ENCODE results near the gene PRB4. TPM values are rescaled to one million over a fixed set of nuclear protein-coding genes. Genes with fewer than 3 reads are reported as not detected.

Gene PRB4
- total RNA-seq, 1 donor from 2014 or later = not detected

GRCh38 chr12:11321980-11322379 is 11.7 kb upstream of the PRB4 start:
- no peaks in the 10 kb centered on the region for H3K27me3 ChIP-seq (ENCODE audit: control insufficient read depth, insufficient read depth, low read length)
- no peak overlapping the region for H3K4me3 ChIP-seq (ENCODE audit: low read depth, low read length)
- TF ChIP-seq CTCF (IDR thresholded peaks at IDR 0.05; ENCODE audit: insufficient read depth, low read length, poor library complexity, severe bottlenecking) = no peak
- no peak for DNase-seq (ENCODE audit: low read depth)
- no peaks in the 10 kb centered on the region for H3K36me3 ChIP-seq (ENCODE audit: control insufficient read depth, insufficient read depth, low read length)

- TF ChIP-seq CTCF (IDR thresholded peaks at IDR 0.05; ENCODE audit: insufficient read depth, low read length, poor library complexity, severe bottlenecking) = no peak
- Histone ChIP-seq H3K27me3 (ENCODE audit: control insufficient read depth, insufficient read depth, low read length) (no peaks in the 10 kb centered on the region), H3K36me3 (ENCODE audit: control insufficient read depth, insufficient read depth, low read length) (no peaks in the 10 kb centered on the region), H3K4me3 (ENCODE audit: low read depth, low read length) (no peak overlapping the region)
- DNase-seq (ENCODE audit: low read depth) = no peak
Observed at GRCh38 chr12:11307143-11307542, 3.1 kb downstream of the PRB4 start.

DNA sequence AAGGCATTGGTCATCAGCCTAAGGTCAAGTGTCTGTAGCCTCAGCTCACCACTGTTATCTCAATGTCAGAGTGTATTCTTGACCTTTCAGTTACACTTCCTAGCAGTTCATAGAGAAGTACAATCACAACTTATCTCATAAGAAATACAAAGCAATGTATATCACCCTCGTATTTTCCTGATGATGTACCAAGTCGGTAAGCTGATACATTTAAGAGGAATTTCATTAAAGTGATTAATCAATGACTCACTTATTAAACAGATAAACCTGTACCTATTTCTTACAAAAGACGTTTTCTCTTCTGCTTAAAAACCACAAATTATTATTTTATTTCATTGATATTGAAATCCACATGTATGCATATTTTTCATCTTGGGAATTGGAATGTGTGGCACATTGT is 36.8 kb downstream of the PRB4 start:
- no peak for DNase-seq (ENCODE audit: low read depth)
- TF ChIP-seq CTCF (IDR thresholded peaks at IDR 0.05; ENCODE audit: insufficient read depth, low read length, poor library complexity, severe bottlenecking) = no peak
- H3K36me3 ChIP-seq (ENCODE audit: control insufficient read depth, insufficient read depth, low read length) = no peaks in the 10 kb centered on the region
- H3K4me3 ChIP-seq (ENCODE audit: low read depth, low read length) = no peak overlapping the region
- no peaks in the 10 kb centered on the region for H3K27me3 ChIP-seq (ENCODE audit: control insufficient read depth, insufficient read depth, low read length)

DNA sequence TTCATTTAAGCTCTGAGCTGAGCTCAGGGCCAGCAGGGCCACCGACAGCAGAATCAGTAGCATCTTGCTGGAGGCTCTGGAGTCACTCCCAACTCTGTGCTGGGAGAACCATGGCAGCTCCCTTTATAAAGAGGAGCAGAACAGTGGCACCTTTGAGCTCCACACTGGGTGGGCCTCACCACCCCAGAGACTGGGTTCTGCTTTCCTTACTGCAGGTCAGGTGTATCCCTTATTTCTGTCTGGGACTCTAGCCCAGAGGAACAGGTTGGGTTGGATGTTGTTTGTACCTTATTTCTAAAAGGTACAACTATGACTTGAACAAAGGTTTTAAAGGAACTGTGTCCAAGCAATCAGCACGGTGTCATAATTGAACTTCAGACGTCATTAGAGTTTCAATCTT is 40.6 kb downstream of the PRB4 start, which contains the start of gene PRB3:
Gene PRB3 (minus strand): TSS at position 101 of the 400 bp plus-strand sequence. CDS start 38 bp downstream, at position 63.
- no peak within 1 kb of the TSS for H3K4me3 ChIP-seq (ENCODE audit: low read depth, low read length)
- TF ChIP-seq CTCF (IDR thresholded peaks at IDR 0.05; ENCODE audit: insufficient read depth, low read length, poor library complexity, severe bottlenecking) = no peak
- H3K27me3 ChIP-seq (ENCODE audit: control insufficient read depth, insufficient read depth, low read length) = no peaks in the 10 kb centered on the region

GRCh38 chr12:11264501-11264900 is 45.7 kb downstream of the PRB4 start:
- no peak for DNase-seq (ENCODE audit: low read depth)
- no peak for TF ChIP-seq CTCF (IDR thresholded peaks at IDR 0.05; ENCODE audit: insufficient read depth, low read length, poor library complexity, severe bottlenecking)
- H3K27me3 ChIP-seq (ENCODE audit: control insufficient read depth, insufficient read depth, low read length) = no peaks in the 10 kb centered on the region
- H3K36me3 ChIP-seq (ENCODE audit: control insufficient read depth, insufficient read depth, low read length) = no peaks in the 10 kb centered on the region
- no peak overlapping the region for H3K4me3 ChIP-seq (ENCODE audit: low read depth, low read length)

More for the DNA sequence above, 40.6 kb downstream of the PRB4 start, which contains the start of gene PRB3:
- H3K36me3 ChIP-seq (ENCODE audit: control insufficient read depth, insufficient read depth, low read length) = no peaks in the 10 kb centered on the region
- DNase-seq (ENCODE audit: low read depth) = no peak

Other genes starting within 250 kb of the PRB4 start
- 0.33 and 0.41 TPM in 2 replicates for gene TAS2R46, start 248.1 kb downstream of the PRB4 start, total RNA-seq
- not detected in 2 replicates for gene TAS2R43, start 218.1 kb downstream of the PRB4 start, total RNA-seq
- gene TAS2R30, start 175.8 kb downstream of the PRB4 start, total RNA-seq = 0.48 and 0.84 TPM in 2 replicates
- gene SMIM10L1, start 139.2 kb downstream of the PRB4 start, total RNA-seq = 12.1 and 13.2 TPM in 2 replicates
- gene TAS2R42, start 123.5 kb downstream of the PRB4 start, total RNA-seq = not detected in 2 replicates
- gene PRB3, start 40.7 kb downstream of the PRB4 start, total RNA-seq = not detected in 2 replicates
- not detected in 2 replicates for gene PRB2, start 85.1 kb upstream of the PRB4 start, total RNA-seq